Skeletal muscle tissue (tissue), 4 donors: ENCODE data around the gene RBM28. TPM values are rescaled to one million over a fixed set of nuclear protein-coding genes. Genes with fewer than 3 reads are reported as not detected.

Source experiments
- H3K27ac ChIP-seq: one replicate; pipeline ENCODE4 v1.7.0; 2013; ENCODE audit warnings: mild to moderate bottlenecking, low read depth, low read length, inconsistent platforms
- H3K27me3 ChIP-seq, 3 donors: one replicate each; pipeline ENCODE4 v1.7.0; 2013; ENCODE audit warnings: low read length in 3 of 3; ENCODE audit not compliant: control insufficient read depth in 3 of 3, insufficient read depth in 3 of 3
- H3K36me3 ChIP-seq, 3 donors: one replicate each; pipeline ENCODE4 v1.7.0; 2013; ENCODE audit warnings: low read length in 3 of 3; ENCODE audit not compliant: control insufficient read depth in 3 of 3, insufficient read depth in 3 of 3
- H3K4me1 ChIP-seq, 3 donors: one replicate each; pipeline ENCODE4 v1.7.0; 2013; ENCODE audit warnings: low read length in 3 of 3, mild to moderate bottlenecking in 3 of 3; ENCODE audit not compliant: control insufficient read depth in 3 of 3, insufficient read depth in 3 of 3
- H3K4me3 ChIP-seq, 3 donors: one replicate each; pipeline ENCODE4 v1.7.0; 2013; ENCODE audit warnings: low read length in 3 of 3
- H3K9ac ChIP-seq, 3 donors: one replicate each; pipeline ENCODE4 v1.7.0; 2013; ENCODE audit warnings: low read length in 3 of 3, mild to moderate bottlenecking in 3 of 3, moderate library complexity in 2 of 3, low read depth in 1 of 3
- H3K9me3 ChIP-seq, 3 donors: one replicate each; pipeline ENCODE4 v1.7.0; 2013; ENCODE audit warnings: low read length in 3 of 3; ENCODE audit not compliant: control insufficient read depth in 3 of 3
- total RNA-seq: library from RNA; depleted of rRNA; stranded (reverse); fragments of >200 nt; gene quantifications from one replicate; pipeline ENCODE4 v1.2.3, GENCODE V29; 2014
- donor health status: Osteomylitis.

RBM28 gene
- total RNA-seq, result 7.3 TPM

DNA sequence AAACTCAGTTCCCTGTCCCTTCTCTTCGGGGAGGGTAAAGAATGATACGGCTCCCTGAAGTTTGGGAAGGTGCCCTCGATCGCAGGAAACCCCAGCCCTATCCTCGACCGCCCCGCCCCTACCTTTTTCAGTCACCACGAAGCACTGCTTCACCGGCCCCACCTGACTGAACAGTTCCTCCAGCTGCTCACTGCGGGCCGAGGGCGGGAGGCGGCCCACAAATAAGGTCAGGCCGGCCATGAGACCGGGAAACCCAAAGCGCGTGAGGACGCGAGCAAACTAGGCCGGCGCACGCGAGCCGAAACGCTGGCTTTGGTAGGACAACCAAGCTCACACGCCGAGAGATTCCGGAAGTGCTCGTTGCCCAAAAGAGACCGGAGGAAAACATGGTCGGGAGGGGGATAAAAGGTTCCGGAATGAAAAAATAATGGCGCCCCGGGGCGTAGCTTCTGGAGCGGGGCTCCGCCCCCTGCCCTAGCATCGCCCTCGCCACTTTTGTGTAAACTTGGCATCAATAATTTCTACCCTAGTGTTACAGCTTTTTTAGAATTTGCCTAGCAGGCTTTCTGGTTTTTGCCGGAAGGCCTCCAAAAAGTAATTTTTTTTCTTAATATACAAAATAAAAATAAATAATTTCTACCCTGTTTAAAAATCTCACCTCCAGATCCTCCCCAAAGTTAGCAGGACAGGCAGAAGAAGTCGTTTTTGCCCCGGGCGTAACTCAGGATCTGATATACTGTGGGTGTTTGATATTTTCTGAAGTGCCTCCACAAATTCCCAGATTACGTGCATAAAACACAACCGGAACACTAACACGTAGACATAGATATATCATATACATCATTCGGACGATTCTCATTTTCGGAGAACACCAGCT, at the start of gene RBM28:
Gene RBM28 (minus strand): TSS at position 355 of the 877 bp plus-strand sequence. CDS start 115 bp downstream, at position 240.
- Histone ChIP-seq H3K27me3 (peaks cover 0 to 3% (median 0%) of the 10 kb centered on the region in 3 donors), H3K4me3 (peak within 1 kb of the TSS; percentile 86 to 100 (median 96)), H3K4me1 (peaks cover 19 to 27% (median 25%) of the 10 kb centered on the region in 3 donors), H3K9ac (peak within 1 kb of the TSS; percentile 85 to 98 (median 92)), H3K27ac (peak within 1 kb of the TSS; percentile 83), H3K9me3 (no peaks in the 10 kb centered on the region), H3K36me3 (peaks cover 0 to 10% (median 10%) of the 10 kb centered on the region in 3 donors)

- Histone ChIP-seq H3K27ac (no peak overlapping the region), H3K4me1 (peaks cover 1 to 3% (median 2%) of the 10 kb centered on the region in 3 donors), H3K4me3 (no peak overlapping the region), H3K9ac (no peak overlapping the region), H3K36me3 (peaks cover 0 to 8% (median 4%) of the 10 kb centered on the region in 3 donors), H3K27me3 (no peaks in the 10 kb centered on the region), H3K9me3 (no peaks in the 10 kb centered on the region)
Measured at GRCh38 chr7:128392446-128393327, 49.0 kb upstream of the RBM28 start.

DNA sequence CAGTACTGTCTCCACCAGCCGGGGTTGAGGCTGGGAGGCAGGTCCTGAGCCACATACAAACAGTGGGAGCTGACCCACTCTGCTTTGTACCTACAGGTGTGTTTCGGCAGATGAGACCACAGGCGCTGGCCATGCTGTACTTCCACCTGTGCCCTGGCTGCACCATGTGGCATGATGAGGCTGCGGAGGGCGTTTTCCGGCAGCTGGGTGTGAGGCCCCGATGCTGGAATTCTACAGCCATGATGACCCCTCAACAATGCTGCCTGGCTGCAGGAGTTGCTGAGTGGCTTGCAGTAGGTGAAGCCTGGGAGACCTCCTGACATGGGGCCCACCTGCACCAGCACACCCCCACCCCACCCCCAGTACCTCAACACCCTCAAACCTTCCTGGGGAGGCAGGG, 48.1 kb upstream of the RBM28 start:
- Histone ChIP-seq H3K27ac (no peak overlapping the region), H3K4me3 (no peak overlapping the region), H3K36me3 (peaks cover 0 to 7% (median 3%) of the 10 kb centered on the region in 3 donors), H3K9me3 (no peaks in the 10 kb centered on the region), H3K27me3 (no peaks in the 10 kb centered on the region), H3K9ac (no peak overlapping the region), H3K4me1 (peaks cover 3 to 7% (median 5%) of the 10 kb centered on the region in 3 donors)

DNA sequence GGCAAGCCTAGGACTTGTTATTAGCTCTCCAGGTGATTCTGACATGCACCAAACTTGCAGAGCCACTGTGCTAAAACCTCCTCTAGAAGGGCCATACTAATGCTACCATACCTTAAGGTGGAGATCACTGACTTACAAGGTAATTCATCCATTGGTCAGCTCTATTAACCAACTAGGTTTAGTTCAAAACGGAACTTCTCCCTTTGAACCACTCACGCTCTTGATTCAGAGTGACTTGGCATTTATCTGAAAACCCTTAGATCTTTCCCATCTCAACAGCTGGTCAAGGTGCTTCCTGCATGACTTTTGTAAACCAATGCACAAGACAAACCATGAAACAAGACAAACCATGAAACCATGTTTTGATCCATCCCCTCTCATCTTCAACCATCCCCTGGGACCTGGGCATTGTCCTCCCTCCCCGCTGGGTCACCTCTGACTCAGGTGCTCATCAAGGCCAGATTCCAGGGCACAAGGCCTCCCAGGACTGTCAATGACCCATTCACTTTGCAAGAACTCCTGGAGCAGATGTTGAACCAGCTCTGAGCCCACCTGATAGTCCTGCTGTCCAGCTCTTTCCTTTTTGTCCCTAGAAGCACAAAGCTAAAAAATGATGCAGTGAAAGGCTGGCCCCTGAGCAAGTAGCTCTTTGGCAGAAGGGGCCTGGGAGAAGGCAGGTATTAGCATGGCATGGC, 47.3 kb upstream of the RBM28 start:
- Histone ChIP-seq H3K9ac (no peak overlapping the region), H3K4me1 (peaks cover 3 to 7% (median 5%) of the 10 kb centered on the region in 3 donors), H3K27ac (no peak overlapping the region), H3K4me3 (no peak overlapping the region), H3K36me3 (peaks cover 0 to 2% (median 1%) of the 10 kb centered on the region in 3 donors), H3K27me3 (no peaks in the 10 kb centered on the region), H3K9me3 (no peaks in the 10 kb centered on the region)

DNA sequence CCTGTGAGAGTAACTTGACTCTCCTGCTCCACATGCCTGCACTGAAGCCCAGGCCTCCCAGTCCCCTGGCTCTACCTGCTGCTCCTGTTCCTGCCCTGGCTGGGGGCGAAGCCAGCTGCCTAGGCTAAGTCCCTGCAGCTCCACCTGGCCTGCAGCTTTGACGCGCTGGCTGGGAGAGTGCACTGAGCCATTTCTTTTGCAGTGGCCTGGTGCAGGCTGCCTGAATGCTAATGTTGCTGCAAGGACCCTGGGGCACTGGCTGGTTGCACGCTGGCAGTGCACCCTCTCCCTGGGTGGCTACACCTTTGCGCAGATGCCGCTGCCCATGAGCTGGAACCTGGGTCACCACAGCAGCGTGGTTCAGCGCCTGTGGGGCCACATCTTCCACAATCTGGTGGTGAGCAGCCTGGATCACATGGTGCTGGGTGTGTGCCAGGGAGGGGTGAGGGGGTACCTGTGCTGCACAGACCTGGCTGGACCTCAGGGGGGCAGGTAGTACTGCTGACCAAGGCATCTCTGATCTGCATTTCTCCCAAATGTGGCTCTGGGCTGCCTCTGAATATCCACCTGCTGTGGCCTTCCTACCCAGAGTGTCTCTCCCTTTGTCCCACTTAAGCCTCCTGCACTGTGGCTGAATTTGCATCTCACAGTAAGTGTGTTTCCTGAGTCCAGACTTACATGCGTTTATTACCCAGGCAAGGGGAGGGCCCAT, 46.1 kb upstream of the RBM28 start:
- peaks cover 0 to 2% (median 0%) of the 10 kb centered on the region in 3 donors for H3K36me3 ChIP-seq
- no peaks in the 10 kb centered on the region for H3K9me3 ChIP-seq
- H3K27me3 ChIP-seq, result no peaks in the 10 kb centered on the region
- H3K9ac ChIP-seq, result no peak overlapping the region
- peaks cover 3 to 7% (median 5%) of the 10 kb centered on the region in 3 donors for H3K4me1 ChIP-seq
- H3K4me3 ChIP-seq, result no peak overlapping the region
- no peak overlapping the region for H3K27ac ChIP-seq

DNA sequence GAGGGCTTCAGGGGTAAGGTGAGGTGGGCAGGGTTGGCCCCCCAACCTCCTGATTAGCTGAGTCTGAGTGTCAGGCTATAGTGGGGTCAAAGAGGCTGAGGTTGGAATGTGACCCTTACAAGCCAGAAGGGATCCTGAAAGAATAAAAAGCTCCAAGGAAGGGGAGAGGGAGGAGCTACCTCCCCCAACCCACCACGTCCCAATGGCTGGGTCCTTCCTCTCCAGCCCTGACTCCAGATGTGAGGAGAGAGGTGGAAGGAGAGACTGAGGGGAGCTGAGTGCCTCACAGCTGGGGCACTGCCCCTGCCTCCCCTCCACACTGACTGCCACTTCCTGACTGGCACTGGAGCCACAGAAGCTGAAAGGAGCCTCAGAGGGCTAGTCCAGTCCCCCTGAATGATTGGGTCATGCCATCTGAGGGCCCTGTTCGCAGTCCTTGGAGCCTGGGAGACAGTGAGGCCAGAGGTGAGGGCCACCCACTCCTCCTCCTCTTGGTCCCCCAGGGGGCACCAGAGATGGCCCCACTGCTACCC, 45.4 kb upstream of the RBM28 start:
- H3K9ac ChIP-seq, result no peak overlapping the region

DNA sequence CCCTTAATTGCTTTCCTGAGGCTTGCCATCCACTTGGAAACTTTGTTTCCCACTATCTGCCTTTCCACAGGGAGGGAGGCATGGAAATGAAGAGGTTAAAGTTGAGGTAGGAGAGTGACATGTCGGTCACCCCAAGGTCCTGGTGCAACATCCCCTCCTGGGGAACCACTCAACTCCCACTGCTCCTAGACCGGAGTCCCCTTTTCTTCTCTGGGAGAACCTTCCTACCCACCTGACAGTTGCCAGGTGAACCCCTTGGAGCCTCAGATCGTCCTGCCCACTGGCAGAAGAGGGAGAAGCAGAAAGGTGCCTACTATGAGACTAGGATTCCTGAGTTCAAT, 44.4 kb upstream of the RBM28 start:
- no peaks in the 10 kb centered on the region for H3K27me3 ChIP-seq
- H3K4me3 ChIP-seq, result no peak overlapping the region
- H3K4me1 ChIP-seq, result peaks cover 3 to 12% (median 10%) of the 10 kb centered on the region in 3 donors
- H3K9me3 ChIP-seq, result no peaks in the 10 kb centered on the region
- peak overlapping the region in 1 of 3 donors; percentile 20 for H3K9ac ChIP-seq
- no peaks in the 10 kb centered on the region for H3K36me3 ChIP-seq
- H3K27ac ChIP-seq, result no peak overlapping the region

More for the DNA sequence above, 45.4 kb upstream of the RBM28 start:
- H3K4me3 ChIP-seq, result no peak overlapping the region
- peaks cover 3 to 7% (median 5%) of the 10 kb centered on the region in 3 donors for H3K4me1 ChIP-seq
- H3K27ac ChIP-seq, result no peak overlapping the region
- peaks cover 0 to 2% (median 0%) of the 10 kb centered on the region in 3 donors for H3K36me3 ChIP-seq
- H3K27me3 ChIP-seq, result no peaks in the 10 kb centered on the region
- no peaks in the 10 kb centered on the region for H3K9me3 ChIP-seq

DNA sequence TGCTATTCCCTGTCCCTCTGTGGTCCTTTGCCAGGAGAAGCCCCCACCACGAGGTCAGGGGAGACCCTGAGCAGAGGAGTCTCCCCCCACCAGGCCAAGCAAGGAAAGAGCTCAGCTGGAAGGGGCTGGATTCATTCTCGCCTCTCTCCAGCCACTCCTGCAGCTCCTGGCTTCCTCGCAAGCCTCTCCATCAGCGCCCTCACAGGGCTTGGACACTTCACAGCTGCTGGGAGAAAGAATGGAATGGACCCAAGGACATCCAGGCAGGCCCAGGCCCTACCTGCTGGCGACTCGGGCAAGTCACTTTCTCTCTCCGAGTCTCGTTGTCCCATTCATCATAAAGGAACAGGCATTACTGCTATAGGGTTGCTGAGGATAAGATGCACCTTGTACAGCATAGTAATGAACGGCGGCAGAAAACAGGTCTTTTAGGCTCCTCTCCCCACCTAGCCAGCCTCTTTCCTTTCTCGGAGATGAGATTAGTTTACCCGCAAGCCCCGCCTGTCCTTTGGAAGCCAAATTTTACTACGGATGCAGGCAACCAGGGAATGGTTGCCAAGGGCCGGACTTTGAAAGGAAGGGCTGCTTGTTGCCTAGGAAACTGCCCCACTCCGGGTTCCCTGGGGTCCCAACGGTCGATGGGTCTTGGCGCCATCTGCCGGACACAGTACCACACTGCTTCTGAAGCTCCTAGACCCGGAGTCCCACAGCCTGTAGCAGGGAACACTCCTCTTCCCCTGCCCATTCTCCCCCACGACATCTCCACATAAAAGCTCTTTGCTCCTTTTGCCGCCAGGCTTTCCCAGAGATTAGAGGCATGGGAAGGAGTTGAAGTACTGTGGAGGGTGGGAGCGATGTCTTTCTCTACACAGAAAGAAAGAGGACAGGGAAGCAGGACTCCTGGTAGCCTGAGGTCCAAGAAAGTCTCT, 43.8 kb upstream of the RBM28 start:
- no peaks in the 10 kb centered on the region for H3K9me3 ChIP-seq
- H3K4me1 ChIP-seq, result peaks cover 3 to 15% (median 12%) of the 10 kb centered on the region in 3 donors
- peak overlapping the region in 1 of 3 donors; percentile 20 for H3K9ac ChIP-seq
- no peaks in the 10 kb centered on the region for H3K27me3 ChIP-seq
- H3K36me3 ChIP-seq, result no peaks in the 10 kb centered on the region
- H3K27ac ChIP-seq, result no peak overlapping the region
- H3K4me3 ChIP-seq, result no peak overlapping the region
